Chondrocyte (in vitro differentiated cells): Measurements from ENCODE around the gene CELF5. TPM values are rescaled to one million over a fixed set of nuclear protein-coding genes. Genes with fewer than 3 reads are reported as not detected.

Experiments
- DNase-seq: peaks from one replicate; pipeline ENCODE4 v3.0.0; 2021; ENCODE audit warnings: mixed read lengths, low spot score
- H3K27ac Mint-ChIP-seq: one replicate; pipeline ENCODE4 v1.8.0; 2021; ENCODE audit warnings: mild to moderate bottlenecking, moderate library complexity, mixed read lengths; ENCODE audit not compliant: unreplicated experiment
- H3K27me3 Mint-ChIP-seq: 2 replicates; pipeline ENCODE4 v1.8.0; 2021; ENCODE audit warnings: low read depth, mixed read lengths
- H3K36me3 Mint-ChIP-seq: 2 replicates; pipeline ENCODE4 v1.8.0; 2021; ENCODE audit warnings: low read depth, mixed read lengths
- H3K4me1 Mint-ChIP-seq: 2 replicates; pipeline ENCODE4 v1.8.0; 2021; ENCODE audit warnings: low read depth, mild to moderate bottlenecking, mixed read lengths
- H3K4me3 Mint-ChIP-seq: one replicate; pipeline ENCODE4 v1.8.0; 2021; ENCODE audit warnings: mild to moderate bottlenecking, moderate library complexity, mixed read lengths; ENCODE audit not compliant: unreplicated experiment
- H3K9me3 Mint-ChIP-seq: 2 replicates; pipeline ENCODE4 v1.8.0; 2021; ENCODE audit warnings: low read depth, mixed read lengths
- total RNA-seq: library from RNA; stranded (reverse); gene quantifications from 3 replicates; pipeline ENCODE4 v1.2.1, GENCODE V29; 2021
- TF ChIP-seq, protein P1 (sequence below): fragments of 200-600 bp; sonication (generic); IDR thresholded peaks from 2 replicates; pipeline ENCODE4 v1.5.0; 2021; ENCODE audit warnings: antibody characterized with exemption, mild to moderate bottlenecking, moderate library complexity

Gene CELF5
- total RNA-seq, 1 donor from 2014 or later, result 0.22 TPM

DNA sequence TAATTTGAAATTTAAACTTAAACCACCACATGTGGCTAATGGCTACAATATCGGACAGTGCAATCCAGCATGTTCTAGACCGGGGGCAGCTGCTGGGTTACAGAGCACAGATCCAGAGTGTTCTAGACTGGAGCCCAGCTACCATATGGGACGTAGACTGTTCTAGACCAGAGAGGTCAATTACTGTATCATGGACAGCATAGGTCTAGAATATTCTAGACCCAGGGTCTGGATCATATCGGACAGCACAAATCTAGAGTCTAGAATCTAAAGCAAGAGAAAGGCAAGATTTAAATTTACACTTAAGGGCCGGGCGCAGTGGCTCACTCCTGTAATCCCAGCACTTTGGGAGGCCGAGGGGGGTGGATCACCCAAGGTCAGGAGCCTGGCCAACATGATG is 37.9 kb downstream of the CELF5 start:
- Mint-ChIP-seq H3K4me3 (no peak overlapping the region), H3K4me1 (no peaks in the 10 kb centered on the region)
- no peak for DNase-seq

DNA sequence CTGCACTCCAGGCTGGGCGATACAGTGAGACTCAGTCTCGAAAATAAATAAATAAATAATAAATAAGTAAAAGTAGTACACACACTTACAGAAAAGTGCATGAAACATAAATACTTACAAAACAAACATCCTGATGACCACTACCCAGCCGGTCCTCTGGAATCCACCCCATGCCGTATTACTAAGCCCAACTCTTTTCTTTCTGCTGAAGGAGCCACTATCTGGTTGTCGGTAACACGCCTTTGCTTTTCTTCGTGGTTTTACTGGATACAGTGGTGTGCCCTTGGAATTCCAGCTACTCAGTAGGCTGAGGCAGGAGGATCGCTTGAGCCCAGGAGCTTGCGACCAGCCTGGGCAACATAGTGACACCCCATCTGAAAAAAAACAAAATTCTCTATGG is 39.4 kb downstream of the CELF5 start:
- no peak for DNase-seq
- no peaks in the 10 kb centered on the region for H3K36me3 Mint-ChIP-seq
- H3K27ac Mint-ChIP-seq, result no peak overlapping the region
- no peak overlapping the region for H3K4me3 Mint-ChIP-seq
- H3K27me3 Mint-ChIP-seq, result peaks cover 27% of the 10 kb centered on the region
- TF ChIP-seq, protein P1, sequence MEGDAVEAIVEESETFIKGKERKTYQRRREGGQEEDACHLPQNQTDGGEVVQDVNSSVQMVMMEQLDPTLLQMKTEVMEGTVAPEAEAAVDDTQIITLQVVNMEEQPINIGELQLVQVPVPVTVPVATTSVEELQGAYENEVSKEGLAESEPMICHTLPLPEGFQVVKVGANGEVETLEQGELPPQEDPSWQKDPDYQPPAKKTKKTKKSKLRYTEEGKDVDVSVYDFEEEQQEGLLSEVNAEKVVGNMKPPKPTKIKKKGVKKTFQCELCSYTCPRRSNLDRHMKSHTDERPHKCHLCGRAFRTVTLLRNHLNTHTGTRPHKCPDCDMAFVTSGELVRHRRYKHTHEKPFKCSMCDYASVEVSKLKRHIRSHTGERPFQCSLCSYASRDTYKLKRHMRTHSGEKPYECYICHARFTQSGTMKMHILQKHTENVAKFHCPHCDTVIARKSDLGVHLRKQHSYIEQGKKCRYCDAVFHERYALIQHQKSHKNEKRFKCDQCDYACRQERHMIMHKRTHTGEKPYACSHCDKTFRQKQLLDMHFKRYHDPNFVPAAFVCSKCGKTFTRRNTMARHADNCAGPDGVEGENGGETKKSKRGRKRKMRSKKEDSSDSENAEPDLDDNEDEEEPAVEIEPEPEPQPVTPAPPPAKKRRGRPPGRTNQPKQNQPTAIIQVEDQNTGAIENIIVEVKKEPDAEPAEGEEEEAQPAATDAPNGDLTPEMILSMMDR, result no peak
- no peaks in the 10 kb centered on the region for H3K9me3 Mint-ChIP-seq
- no peaks in the 10 kb centered on the region for H3K4me1 Mint-ChIP-seq

More for the DNA sequence above, 37.9 kb downstream of the CELF5 start:
- Mint-ChIP-seq H3K27ac (no peak overlapping the region), H3K27me3 (peaks cover 20% of the 10 kb centered on the region), H3K36me3 (no peaks in the 10 kb centered on the region), H3K9me3 (no peaks in the 10 kb centered on the region)
- TF ChIP-seq, protein P1, result no peak

DNA sequence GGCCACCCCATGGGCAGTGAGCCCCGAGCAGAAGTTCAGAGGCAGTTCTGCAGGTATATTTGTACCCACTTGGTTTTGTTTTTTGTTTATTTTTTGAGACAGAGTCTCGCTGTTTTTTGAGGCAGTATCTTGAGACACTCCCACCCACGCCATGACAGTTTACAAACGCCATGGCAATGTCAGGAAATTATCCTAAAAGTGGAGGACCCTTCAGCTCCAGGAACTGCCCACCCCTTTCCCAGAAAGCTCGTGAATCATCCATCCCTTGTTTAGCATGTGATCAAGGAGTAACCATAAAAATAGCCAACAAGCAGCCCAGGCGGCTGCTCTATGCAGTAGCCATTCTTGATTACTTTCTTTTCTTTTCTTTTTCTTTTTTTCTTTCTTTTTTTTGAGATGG is 41.0 kb downstream of the CELF5 start:
- peaks cover 28% of the 10 kb centered on the region for H3K27me3 Mint-ChIP-seq
- TF ChIP-seq, protein P1, result no peak
- no peak overlapping the region for H3K27ac Mint-ChIP-seq
- H3K9me3 Mint-ChIP-seq, result no peaks in the 10 kb centered on the region
- H3K4me1 Mint-ChIP-seq, result no peaks in the 10 kb centered on the region
- H3K36me3 Mint-ChIP-seq, result no peaks in the 10 kb centered on the region
- no peak overlapping the region for H3K4me3 Mint-ChIP-seq
- DNase-seq, result no peak

DNA sequence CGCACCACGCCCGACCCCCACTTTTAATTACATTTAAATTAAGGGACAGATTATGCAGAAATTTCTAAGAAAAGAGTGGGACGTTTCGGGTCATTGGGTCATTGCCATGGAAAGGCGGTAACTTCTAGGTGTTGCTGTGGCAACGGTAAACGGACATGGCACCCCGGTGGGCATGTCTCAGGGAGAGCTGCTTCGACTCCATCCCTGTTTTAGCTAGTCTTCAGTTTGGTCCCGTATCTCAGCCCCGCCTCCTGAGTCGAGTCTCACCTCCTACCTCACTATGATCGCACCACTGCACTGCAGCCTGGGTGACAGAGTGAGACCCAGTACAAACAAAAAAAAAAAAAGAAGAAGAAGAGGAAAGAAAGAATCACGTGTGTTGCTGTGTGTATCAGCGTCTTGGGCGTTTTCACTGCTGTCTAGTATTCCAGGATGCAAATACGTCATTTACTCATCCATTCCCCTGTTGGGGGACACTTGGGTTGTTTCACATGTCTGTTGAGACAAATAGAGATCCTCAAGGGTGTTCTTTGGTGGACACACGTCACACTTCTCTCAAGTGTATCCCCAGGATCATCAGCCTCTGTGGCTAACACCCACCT is 41.7 kb downstream of the CELF5 start:
- H3K27me3 Mint-ChIP-seq, result peaks cover 28% of the 10 kb centered on the region
- TF ChIP-seq, protein P1, result no peak

DNA sequence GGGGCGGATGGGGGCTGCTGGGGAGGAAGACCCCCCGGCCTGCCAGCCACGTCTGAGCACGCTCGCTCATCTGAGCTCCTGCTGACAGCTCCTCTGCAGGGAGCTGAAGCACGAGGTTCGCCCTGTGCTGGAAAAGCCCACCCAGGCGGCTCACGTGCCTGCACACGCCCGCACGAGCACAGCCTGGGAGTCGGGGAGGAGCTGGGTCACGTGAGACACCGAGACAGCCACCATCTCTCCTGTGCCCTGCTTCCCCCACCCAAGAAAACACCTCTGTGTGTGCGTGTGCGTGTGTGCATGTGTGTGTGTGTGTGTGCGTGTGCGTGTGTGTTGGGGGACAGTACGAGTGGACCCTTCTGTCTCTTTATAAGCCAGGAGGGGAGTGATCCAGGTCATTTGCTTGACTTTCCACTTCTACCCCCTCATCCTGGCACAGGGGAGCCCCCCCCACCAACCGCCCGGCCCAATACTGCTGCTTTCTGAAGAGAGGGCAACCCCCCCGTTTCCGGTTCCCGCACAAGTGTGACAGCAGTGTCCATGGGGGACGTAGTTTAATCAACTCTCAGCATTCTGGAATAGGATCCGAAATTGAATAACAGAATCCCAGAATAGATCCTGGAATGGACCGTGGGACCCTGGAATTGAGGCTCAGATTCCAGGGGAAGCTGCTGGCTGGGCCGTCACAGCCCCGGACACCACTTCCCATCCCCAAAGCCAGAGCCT is 42.5 kb downstream of the CELF5 start:
- DNase-seq, result no peak
- no peaks in the 10 kb centered on the region for H3K4me1 Mint-ChIP-seq
- H3K36me3 Mint-ChIP-seq, result no peaks in the 10 kb centered on the region
- H3K27ac Mint-ChIP-seq, result no peak overlapping the region
- H3K9me3 Mint-ChIP-seq, result no peaks in the 10 kb centered on the region
- peaks cover 35% of the 10 kb centered on the region for H3K27me3 Mint-ChIP-seq
- no peak overlapping the region for H3K4me3 Mint-ChIP-seq
- TF ChIP-seq, protein P1, result no peak

More for the DNA sequence above, 41.7 kb downstream of the CELF5 start:
- no peak overlapping the region for H3K4me3 Mint-ChIP-seq
- H3K27ac Mint-ChIP-seq, result no peak overlapping the region
- no peaks in the 10 kb centered on the region for H3K9me3 Mint-ChIP-seq
- no peaks in the 10 kb centered on the region for H3K36me3 Mint-ChIP-seq
- no peaks in the 10 kb centered on the region for H3K4me1 Mint-ChIP-seq
- no peak for DNase-seq
